Activated naive CD4-positive, alpha-beta T cell treated with Interleukin-2 at 50 U/mL for 16 hours (primary cell): ENCODE results near the gene MYL7.

Source experiments
- DNase-seq: peaks from one replicate; pipeline ENCODE4 v3.0.0-alpha.2; 2020

MYL7 gene

GRCh38 chr7:44149571-44150465 lies 8.7 kb upstream of the MYL7 start:
- no peak for DNase-seq

GRCh38 chr7:44148961-44149536 lies 7.9 kb upstream of the MYL7 start:
- no peak for DNase-seq

DNA sequence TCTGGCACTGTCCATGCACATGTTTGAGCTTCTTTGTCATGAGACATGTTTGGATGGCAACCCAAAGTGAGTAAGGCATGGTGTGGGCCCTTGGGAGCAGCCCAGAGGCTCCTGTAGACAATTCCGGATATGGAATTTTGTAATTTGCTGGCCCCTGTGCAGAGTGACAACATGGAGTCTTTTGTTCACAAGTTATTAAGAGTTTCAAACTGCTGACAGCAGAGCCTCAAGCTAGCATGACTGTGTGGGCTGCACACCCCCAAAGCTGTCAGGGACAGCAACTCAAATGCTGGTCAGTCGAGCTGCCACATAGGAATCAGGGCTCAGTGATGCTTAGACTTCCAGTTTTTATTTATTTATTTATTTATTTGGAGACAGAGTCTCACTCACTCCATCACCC lies 7.0 kb upstream of the MYL7 start:
- no peak for DNase-seq

- no peak for DNase-seq
Observed at GRCh38 chr7:44147026-44147991, 6.2 kb upstream of the MYL7 start.

GRCh38 chr7:44145969-44146911 lies 5.1 kb upstream of the MYL7 start:
- DNase-seq: peak; percentile 51

DNA sequence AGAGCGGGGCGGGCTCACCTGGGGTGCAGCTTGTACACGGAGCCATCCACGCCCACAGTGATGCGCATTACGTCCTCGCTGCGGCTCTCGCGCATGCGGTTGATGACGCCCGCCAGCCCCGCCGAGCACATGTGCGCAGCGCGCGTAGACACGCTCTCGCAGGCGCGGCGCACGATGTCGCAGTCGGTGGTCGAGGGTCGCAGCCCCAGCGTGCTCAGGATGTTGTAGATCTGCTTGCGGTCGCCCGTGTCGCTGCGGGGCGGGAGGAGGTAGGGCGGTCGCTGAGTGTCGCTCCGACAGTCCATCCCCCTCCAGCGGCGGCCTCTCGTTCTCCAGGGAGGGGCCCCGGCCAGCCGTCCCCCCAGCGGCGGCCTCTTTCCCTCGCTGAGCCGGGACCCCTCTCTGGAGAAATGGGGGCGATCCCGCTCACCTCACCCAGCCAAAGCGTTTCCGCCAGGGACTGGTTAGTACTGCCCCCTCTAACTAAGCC lies 4.4 kb upstream of the MYL7 start:
- DNase-seq: peak; percentile 56

GRCh38 chr7:44144968-44145478 lies 3.9 kb upstream of the MYL7 start:
- no peak for DNase-seq

- DNase-seq: no peak
Observed at GRCh38 chr7:44144426-44144967, 3.4 kb upstream of the MYL7 start.

DNA sequence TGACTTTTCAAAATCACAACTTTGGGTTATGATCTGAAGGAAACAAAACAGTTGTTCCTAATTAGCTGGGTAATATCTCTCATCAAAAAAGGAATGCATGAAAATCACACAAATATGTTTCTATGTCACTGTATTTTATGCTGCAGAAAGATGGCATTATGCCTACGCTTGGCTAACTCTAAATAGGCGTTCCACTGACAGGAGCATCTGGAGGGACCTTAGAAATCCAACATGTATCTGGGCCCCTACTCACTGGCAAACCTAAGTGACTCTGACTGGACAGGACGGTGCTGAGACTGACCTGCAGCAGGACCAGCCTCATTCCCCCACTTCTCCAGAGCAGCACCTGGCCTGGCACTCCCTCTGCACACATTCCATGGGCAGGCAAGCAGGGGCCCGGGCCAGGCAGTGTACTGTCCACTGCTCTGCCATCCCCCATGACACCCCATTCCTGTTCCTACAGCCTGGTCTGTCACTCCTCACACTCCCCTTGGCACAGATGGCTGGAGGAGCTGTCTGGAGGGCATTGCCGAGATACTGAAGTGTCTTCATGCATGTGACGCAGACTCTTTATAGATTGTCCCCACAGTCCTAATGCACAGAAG lies 2.6 kb upstream of the MYL7 start:
- no peak for DNase-seq

DNA sequence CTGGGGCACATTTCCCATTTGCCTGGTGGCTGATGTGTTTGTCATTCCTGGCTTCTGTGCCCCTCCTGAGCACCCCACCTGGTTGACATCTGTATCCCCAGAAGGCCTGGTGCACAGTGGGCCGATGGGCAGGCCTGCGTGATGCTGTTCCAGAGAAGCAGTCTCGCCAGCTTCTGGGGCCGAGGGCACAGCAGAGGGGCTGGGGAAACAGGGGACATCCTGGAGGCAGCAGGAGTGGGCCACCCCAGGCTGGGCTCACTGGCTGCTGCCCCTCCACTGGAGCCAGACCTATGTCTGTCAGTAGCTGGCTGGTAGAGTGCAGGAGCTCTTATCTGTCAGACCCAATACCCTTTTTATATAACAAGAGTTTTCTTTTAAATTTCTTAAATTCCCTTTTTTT lies 896 bp upstream of the MYL7 start:
- DNase-seq: no peak

GRCh38 chr7:44140341-44140740 lies 791 bp downstream of the MYL7 start:
- DNase-seq: no peak

GRCh38 chr7:44139311-44140010 lies 1.7 kb downstream of the MYL7 start:
- no peak for DNase-seq

- no peak for DNase-seq
Observed at GRCh38 chr7:44138698-44139097, 2.4 kb downstream of the MYL7 start.

GRCh38 chr7:44136731-44137130 lies 4.4 kb downstream of the MYL7 start:
- DNase-seq: no peak

DNA sequence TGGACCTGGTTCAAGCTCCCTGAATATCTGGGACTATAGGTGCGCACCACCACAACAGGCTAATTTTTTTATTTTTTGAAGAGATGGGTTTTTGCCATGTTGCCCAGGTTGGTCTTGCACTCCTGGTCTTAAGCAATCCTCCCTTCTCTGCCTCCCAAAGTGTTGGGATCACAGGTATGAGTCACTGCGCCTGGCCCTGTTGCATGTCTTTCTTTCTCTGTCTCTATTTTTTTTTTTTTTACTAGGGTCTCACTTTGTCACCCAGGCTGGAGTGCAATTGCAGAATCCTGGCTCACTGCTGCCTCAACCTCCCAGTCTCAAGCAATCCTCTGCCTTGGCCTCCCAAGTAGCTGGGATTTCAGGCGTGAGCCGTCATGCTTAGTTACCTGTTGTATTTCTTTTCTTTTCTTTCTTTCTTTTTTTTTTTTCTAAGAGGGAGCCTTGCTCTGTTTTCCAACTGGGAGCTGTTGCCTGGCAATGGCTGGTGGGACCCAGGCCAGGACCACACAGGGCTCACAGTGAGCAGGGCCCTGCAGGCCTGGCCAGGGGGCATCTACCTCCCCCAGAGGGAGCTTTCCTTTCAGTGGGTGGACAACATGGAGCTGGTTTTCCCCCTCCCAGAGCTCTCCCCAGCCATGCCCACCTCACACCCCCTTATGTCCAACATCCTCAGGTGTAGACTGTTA lies 6.0 kb downstream of the MYL7 start:
- no peak for DNase-seq

GRCh38 chr7:44133295-44133694 lies 7.8 kb downstream of the MYL7 start:
- no peak for DNase-seq

DNA sequence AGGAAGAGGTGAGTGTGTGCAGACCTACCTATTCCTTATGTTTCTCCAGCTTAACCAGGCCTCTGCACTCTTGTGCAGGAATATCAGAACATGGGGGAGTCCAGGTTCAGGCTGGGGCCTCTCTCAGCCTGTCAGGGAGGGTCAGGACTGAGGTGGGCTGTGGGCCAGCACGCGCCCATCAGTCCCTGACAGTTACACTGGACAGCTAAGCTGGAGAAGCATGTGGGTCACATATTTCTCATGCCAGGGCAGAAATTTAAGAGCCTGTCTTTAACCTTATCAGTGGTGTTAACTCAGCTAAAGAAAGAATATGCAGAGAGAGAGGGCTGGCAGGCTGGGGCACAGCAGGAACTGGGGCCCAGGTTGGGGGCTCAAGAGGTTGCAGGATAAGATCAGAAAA lies 9.1 kb downstream of the MYL7 start:
- no peak for DNase-seq

DNA sequence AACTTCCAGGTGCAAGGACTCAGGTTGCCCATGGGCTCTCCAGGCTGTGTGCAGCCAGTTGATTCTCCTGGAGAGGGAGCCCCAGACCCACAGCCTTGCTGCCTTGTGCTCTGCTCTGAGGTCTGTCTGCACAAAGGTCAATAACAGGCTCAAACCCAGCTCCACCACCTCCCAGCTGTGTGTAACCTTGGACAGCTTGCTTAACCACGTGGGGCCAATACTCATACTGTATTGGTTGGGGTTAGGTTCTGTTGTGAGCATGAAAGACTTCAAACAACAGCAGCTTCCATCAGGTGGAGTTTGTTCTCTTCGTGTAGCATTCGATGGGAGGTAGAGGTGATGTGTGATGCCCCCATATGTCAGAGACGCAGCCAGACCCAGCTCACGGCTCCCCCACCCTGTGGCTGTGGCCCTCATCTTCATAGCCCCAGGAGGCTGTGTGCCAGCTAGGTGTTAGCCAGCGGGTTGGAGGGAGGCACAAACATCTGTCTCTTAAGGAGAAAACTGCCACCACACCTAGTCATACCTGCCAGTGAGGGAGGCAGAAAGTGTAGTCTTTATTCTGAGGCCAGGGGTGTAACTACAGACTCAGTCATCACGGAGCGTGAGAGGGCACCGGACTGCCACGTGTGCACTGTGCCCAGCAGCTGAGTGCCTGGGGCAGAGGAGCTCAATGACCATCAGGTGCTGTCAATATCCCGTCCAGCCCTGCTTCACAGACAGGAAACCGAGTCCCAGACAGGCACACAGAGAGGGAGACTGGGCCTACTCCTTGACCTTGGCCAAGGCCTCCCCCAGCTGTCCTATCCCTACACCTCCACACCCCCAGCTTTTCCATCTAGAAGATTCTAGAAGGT lies 9.7 kb downstream of the MYL7 start:
- no peak for DNase-seq
